Measurements from ENCODE around the gene LRRC42. TPM values are rescaled to one million over a fixed set of nuclear protein-coding genes. Genes with fewer than 3 reads are reported as not detected.

Gene LRRC42
- total and polyA plus RNA-seq, 10 of the 15 experiments (the other 5 are each of a cell fraction or from before 2014, with no cell fraction given) = 11.0 to 34.4 (median 23.0) TPM

GRCh38 chr1:53906121-53906520, 40.0 kb upstream of the LRRC42 start:
- no peaks in the 10 kb centered on the region for H4K20me1 ChIP-seq (ENCODE audit: control insufficient read depth, insufficient read depth)
- intact Hi-C loops (cut with micrococcal nuclease; ENCODE audit: unreplicated experiment) (no loop called here), in situ Hi-C loops (cut with MboI) (no loop called here)
- no peak for FAIRE-seq
- no peak for ATAC-seq
- H3K4me3 ChIP-seq = no peak overlapping the region
- SMC1A ChIA-PET (ENCODE audit: uncharacterized antibody, unreplicated experiment) = no interaction called here
- H3K27me3 ChIP-seq (replicated peaks in 1 of 2; ENCODE audit: control insufficient read depth in 2 of 2, insufficient read depth in 2 of 2, low read length in 1 of 2) = no peaks in the 10 kb centered on the region
- H3K27ac ChIP-seq (ENCODE audit: control insufficient read depth, insufficient read depth) = no peak overlapping the region
- POLR2A ChIA-PET = no interaction called here
- H3K79me2 ChIP-seq (ENCODE audit: control insufficient read depth, insufficient read depth, low read length) = no peaks in the 10 kb centered on the region
- H3K36me3 ChIP-seq (ENCODE audit: control insufficient read depth in 2 of 2, insufficient read depth in 2 of 2, low read length in 1 of 2) = no peaks in the 10 kb centered on the region
- H3K9me3 ChIP-seq (replicated peaks; ENCODE audit: control insufficient read depth, insufficient read depth, low read length) = no peaks in the 10 kb centered on the region
- H2AFZ ChIP-seq (ENCODE audit: control insufficient read depth, low read depth, low read length) = no peak overlapping the region
- H3K4me1 ChIP-seq (ENCODE audit: control insufficient read depth, insufficient read depth, low read length) = no peaks in the 10 kb centered on the region
- 64% methylated on average over 4 of the region's 4 CpGs for WGBS (ENCODE audit: insufficient coverage, insufficient replicate concordance, low lambda C conversion rate, missing lambda C conversion rate)
- no peak for DNase-seq (ENCODE audit: low read depth, low spot score)
- CTCF ChIA-PET = interaction anchor here (1.4 kb wide), 1 partner anchor 45 kb away, joined by 3 read pairs; no protein-coding TSS in a partner anchor
- no peak overlapping the region for H3K9ac ChIP-seq (ENCODE audit: control insufficient read depth, insufficient read depth, low read length)
- RAD21 ChIA-PET (ENCODE audit: unreplicated experiment) = no interaction called here
- BruUV-seq (replicated peaks) = no TSS peak
- H3K4me2 ChIP-seq (ENCODE audit: control insufficient read depth, insufficient read depth) = no peak overlapping the region
- TF ChIP-seq E2F8 (IDR thresholded peaks at IDR 0.05; ENCODE audit: low read depth, partially characterized antibody) (no peak), HDGF (IDR thresholded peaks at IDR 0.05) (no peak), MLLT1 (IDR thresholded peaks at IDR 0.05) (no peak), TCF3 (IDR thresholded peaks at IDR 0.05; ENCODE audit: borderline replicate concordance, insufficient read depth, low read depth, low read length) (no peak), RELA (IDR thresholded peaks at IDR 0.05; ENCODE audit: borderline replicate concordance, partially characterized antibody) (no peak), ELK1 (IDR thresholded peaks at IDR 0.05; ENCODE audit: low read depth, low read length) (no peak), NR2C1 (IDR thresholded peaks at IDR 0.05) (no peak), TARDBP (IDR thresholded peaks at IDR 0.05; ENCODE audit: borderline replicate concordance) (no peak), MEF2A (IDR thresholded peaks at IDR 0.05; ENCODE audit: insufficient read depth, low read depth, low read length) (no peak), ZNF687 (IDR thresholded peaks at IDR 0.05) (no peak), PAX5 (IDR thresholded peaks at IDR 0.05; ENCODE audit: borderline replicate concordance, low read depth, low read length) (no peak), NFYA (IDR thresholded peaks at IDR 0.05; ENCODE audit: borderline replicate concordance, low read depth, low read length) (no peak)
